ENCODE results near the gene IFNA2.

IFNA2 gene

DNA sequence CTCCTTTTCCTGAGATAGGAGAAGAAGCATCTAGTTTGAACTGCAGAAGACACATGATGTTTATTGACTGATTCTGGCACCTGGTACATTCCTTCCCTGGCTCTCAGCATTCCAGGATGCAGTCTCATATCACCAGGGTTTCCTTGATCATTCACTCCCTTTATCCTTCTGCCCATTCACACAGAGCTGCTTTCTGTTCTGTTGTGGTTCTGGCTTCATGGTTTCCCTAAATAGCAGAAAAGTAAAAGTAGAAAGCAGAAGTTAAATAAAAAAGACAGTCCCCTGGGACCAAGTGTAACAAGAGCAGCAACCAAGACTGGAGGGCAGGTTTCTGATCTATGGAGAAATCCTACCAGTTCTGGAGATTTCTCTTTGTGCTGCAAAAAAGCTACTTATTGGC, 26.9 kb upstream of the IFNA2 start:
- no peak for TF ChIP-seq POLR2AphosphoS5 (IDR thresholded peaks at IDR 0.05; ENCODE audit: low read depth, low read length)
- TF ChIP-seq SIN3A (IDR thresholded peaks at IDR 0.05; ENCODE audit: borderline replicate concordance, insufficient read depth, low read length): no peak
- no peak for TF ChIP-seq TAF1 (IDR thresholded peaks at IDR 0.05; ENCODE audit: borderline replicate concordance, insufficient read depth, low read length)
- TF ChIP-seq, protein P1, sequence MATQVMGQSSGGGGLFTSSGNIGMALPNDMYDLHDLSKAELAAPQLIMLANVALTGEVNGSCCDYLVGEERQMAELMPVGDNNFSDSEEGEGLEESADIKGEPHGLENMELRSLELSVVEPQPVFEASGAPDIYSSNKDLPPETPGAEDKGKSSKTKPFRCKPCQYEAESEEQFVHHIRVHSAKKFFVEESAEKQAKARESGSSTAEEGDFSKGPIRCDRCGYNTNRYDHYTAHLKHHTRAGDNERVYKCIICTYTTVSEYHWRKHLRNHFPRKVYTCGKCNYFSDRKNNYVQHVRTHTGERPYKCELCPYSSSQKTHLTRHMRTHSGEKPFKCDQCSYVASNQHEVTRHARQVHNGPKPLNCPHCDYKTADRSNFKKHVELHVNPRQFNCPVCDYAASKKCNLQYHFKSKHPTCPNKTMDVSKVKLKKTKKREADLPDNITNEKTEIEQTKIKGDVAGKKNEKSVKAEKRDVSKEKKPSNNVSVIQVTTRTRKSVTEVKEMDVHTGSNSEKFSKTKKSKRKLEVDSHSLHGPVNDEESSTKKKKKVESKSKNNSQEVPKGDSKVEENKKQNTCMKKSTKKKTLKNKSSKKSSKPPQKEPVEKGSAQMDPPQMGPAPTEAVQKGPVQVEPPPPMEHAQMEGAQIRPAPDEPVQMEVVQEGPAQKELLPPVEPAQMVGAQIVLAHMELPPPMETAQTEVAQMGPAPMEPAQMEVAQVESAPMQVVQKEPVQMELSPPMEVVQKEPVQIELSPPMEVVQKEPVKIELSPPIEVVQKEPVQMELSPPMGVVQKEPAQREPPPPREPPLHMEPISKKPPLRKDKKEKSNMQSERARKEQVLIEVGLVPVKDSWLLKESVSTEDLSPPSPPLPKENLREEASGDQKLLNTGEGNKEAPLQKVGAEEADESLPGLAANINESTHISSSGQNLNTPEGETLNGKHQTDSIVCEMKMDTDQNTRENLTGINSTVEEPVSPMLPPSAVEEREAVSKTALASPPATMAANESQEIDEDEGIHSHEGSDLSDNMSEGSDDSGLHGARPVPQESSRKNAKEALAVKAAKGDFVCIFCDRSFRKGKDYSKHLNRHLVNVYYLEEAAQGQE (IDR thresholded peaks at IDR 0.05; ENCODE audit: insufficient read depth in 1 of 2, low read depth in 2 of 2, low read length in 2 of 2): no peak
- TF ChIP-seq FOXP2 (optimal IDR thresholded peaks at IDR 0.05; ENCODE audit: borderline replicate concordance, extremely low read depth, extremely low read length, insufficient read depth): no peak

DNA sequence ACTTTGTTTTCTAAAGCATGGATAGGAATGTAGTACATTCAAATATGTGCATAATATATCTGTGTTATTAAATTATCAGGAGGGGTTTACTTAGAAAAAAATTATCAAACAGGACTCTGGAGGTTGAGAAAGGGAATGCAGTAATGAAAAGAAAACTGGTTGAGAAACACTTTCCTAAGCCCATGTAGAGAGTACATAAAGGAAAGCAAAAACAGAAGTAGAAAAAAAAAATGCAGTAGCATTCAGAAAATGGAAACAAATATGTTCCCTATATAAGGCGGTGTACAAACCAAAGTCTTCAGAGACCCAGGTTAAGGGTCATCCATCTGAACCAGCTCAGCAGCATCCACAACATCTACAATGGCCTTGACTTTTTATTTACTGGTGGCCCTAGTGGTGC, 23.6 kb upstream of the IFNA2 start, which contains the start of gene IFNA8:
Gene IFNA8 (plus strand): TSS at position 301 of the 400 bp plus-strand sequence. CDS start 60 bp downstream, at position 361.
- TF ChIP-seq POLR2AphosphoS5 (IDR thresholded peaks at IDR 0.05; ENCODE audit: low read depth, low read length) (no peak), FOXP2 (optimal IDR thresholded peaks at IDR 0.05; ENCODE audit: borderline replicate concordance, extremely low read depth, extremely low read length, insufficient read depth) (no peak), SIN3A (IDR thresholded peaks at IDR 0.05; ENCODE audit: borderline replicate concordance, insufficient read depth, low read length) (no peak), TAF1 (IDR thresholded peaks at IDR 0.05; ENCODE audit: borderline replicate concordance, insufficient read depth, low read length) (no peak)
- TF ChIP-seq, protein P1 (IDR thresholded peaks at IDR 0.05; ENCODE audit: insufficient read depth in 1 of 2, low read depth in 2 of 2, low read length in 2 of 2): no peak

- no peak for TF ChIP-seq POLR2AphosphoS5 (IDR thresholded peaks at IDR 0.05; ENCODE audit: low read depth, low read length)
Observed at GRCh38 chr9:21404146-21404545, 18.9 kb upstream of the IFNA2 start.

GRCh38 chr9:21402386-21403251, 17.4 kb upstream of the IFNA2 start:
- TF ChIP-seq, protein P1 (IDR thresholded peaks at IDR 0.05; ENCODE audit: insufficient read depth in 1 of 2, low read depth in 2 of 2, low read length in 2 of 2): no peak
- TF ChIP-seq SIN3A (IDR thresholded peaks at IDR 0.05; ENCODE audit: borderline replicate concordance, insufficient read depth, low read length): no peak
- no peak for TF ChIP-seq TAF1 (IDR thresholded peaks at IDR 0.05; ENCODE audit: borderline replicate concordance, insufficient read depth, low read length)
- no peak for TF ChIP-seq POLR2AphosphoS5 (IDR thresholded peaks at IDR 0.05; ENCODE audit: low read depth, low read length)
- no peak for TF ChIP-seq FOXP2 (optimal IDR thresholded peaks at IDR 0.05; ENCODE audit: borderline replicate concordance, extremely low read depth, extremely low read length, insufficient read depth)

DNA sequence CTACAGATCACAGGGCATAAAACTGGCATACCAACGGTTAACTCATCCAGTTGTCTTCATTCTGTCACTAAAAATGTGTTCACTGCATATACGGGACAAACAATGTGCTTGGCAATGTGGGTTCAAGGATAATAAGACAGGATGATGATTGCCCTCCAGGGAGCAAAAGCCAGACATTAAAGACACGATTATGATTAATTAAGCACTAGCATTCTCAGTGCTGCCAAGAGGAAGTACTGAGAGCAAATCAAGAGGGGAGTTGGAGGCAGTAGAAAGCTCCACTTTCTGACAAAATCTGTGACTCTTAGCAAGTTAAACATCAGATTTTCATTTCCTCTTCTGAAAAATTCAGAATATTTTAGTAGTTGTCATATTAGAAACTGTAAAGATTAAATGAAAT, 14.8 kb upstream of the IFNA2 start:
- no peak for TF ChIP-seq TAF1 (IDR thresholded peaks at IDR 0.05; ENCODE audit: borderline replicate concordance, insufficient read depth, low read length)
- TF ChIP-seq, protein P1 (IDR thresholded peaks at IDR 0.05; ENCODE audit: insufficient read depth in 1 of 2, low read depth in 2 of 2, low read length in 2 of 2): no peak
- TF ChIP-seq POLR2AphosphoS5 (IDR thresholded peaks at IDR 0.05; ENCODE audit: low read depth, low read length): no peak
